Right cardiac atrium (tissue), 5 donors: Measurements from ENCODE around the gene NR3C2. TPM values are rescaled to one million over a fixed set of nuclear protein-coding genes. Genes with fewer than 3 reads are reported as not detected.
A peak's percentile ranks its signal among the peaks of the same experiment; 100 is the strongest.

Experiments
- ATAC-seq, 2 donors: fragments of 200-7000 bp; cut with Tn5 transposase; one replicate each; pipeline versions ENCODE4 v1.8.0 to v1.9.1; 2020; ENCODE audit warnings: moderate library complexity in 2 of 2, mild to moderate bottlenecking in 1 of 2
- DNase-seq, 3 donors: peaks; one replicate each; pipeline ENCODE4 v3.0.0-alpha.2; 2020
- H3K27ac ChIP-seq: one replicate; pipeline ENCODE4 v1.5.1; 2013; ENCODE audit warnings: mild to moderate bottlenecking, low read length, control low read depth, moderate library complexity
- H3K27me3 ChIP-seq: one replicate; pipeline ENCODE4 v1.6.1; 2013; ENCODE audit not compliant: control insufficient read depth, insufficient read depth
- H3K4me1 ChIP-seq: one replicate; pipeline ENCODE4 v1.6.1; 2013; ENCODE audit warnings: low read length; ENCODE audit not compliant: control insufficient read depth, insufficient read depth
- H3K4me3 ChIP-seq: one replicate; pipeline ENCODE4 v1.5.1; 2013; ENCODE audit warnings: low read length, control low read depth
- H3K9me3 ChIP-seq: one replicate; pipeline ENCODE4 v1.6.1; 2013; ENCODE audit warnings: low read length; ENCODE audit not compliant: control insufficient read depth
- WGBS: extraction: QIAGEN DNeasy Blood & Tissue Kit; methylation state at CpG from one replicate; pipeline ENCODE4 v1.1.7; 2013; 5-methylcytosine and 5-hydroxymethylcytosine counted together
- intact Hi-C, 4 donors: fragments of 100-400 bp; cut with DNase I; formaldehyde crosslinking; loops; one replicate each; pipeline versions ENCODE4 v1.11.0 to v1.14.0; 2022 to 2023
- polyA plus RNA-seq: library from polyadenylated mRNA; stranded (reverse); fragments of 200-250 nt; gene quantifications from one replicate; pipeline ENCODE4 v1.2.3, GENCODE V29; 2013
- total RNA-seq, 4 donors: library from RNA; stranded (reverse); fragmentation: NEBNext Ultra II Directional; extraction: Animal tissue kit (Norgen Biotek cat#: 25700); gene quantifications; one replicate each; pipeline ENCODE4 v1.2.1, GENCODE V29; 2021
- donor health status: healthy with polysubstance abuse.
- donor health status: DM: no; HTN: yes; CAD: no.
- donor health status: DM: no; HTN: no; CAD: no.
- donor health status: DM: no; HTN: yes; CAD: no; lungs with severe emphysema.
- donor health status: DM: yes; HTN: yes; CAD: no.

The NR3C2 gene
- total and polyA plus RNA-seq, 5 donors: 5.9 to 27.9 (median 24.3) TPM

GRCh38 chr4:148369919-148370318 lies 72.3 kb downstream of the NR3C2 start:
- intact Hi-C loops: no loop called here
- H3K9me3 ChIP-seq: no peaks in the 10 kb centered on the region
- ATAC-seq: no peak
- 84% methylated on average over 3 of the region's 3 CpGs for WGBS
- H3K4me3 ChIP-seq: no peak overlapping the region
- no peak for DNase-seq
- no peaks in the 10 kb centered on the region for H3K27me3 ChIP-seq
- H3K27ac ChIP-seq: no peak overlapping the region
- peaks cover 3% of the 10 kb centered on the region for H3K4me1 ChIP-seq

DNA sequence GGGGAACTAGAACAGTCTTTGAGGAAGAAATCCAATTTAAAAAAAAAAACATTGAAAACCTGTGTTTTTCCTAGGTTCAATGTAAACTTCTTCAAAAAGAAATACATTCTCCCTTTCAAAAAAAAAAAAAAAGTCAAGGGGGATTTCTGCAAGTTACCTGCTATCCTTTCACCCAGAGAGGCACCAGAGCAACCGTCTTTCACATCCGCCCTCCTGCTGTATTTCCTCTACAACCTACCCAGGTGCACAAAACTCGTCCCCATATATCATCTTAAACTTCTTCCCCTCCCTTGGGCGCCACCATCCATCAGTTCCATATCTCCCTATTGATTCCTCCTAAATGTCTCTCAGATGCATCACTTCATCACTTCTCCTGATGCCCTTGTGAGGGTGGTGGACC lies 74.5 kb downstream of the NR3C2 start:
- no peaks in the 10 kb centered on the region for H3K4me1 ChIP-seq
- 97% methylated on average over 4 of the region's 4 CpGs for WGBS
- ATAC-seq (no peak), DNase-seq (no peak)
- H3K27ac ChIP-seq: no peak overlapping the region
- intact Hi-C loops: no loop called here
- no peaks in the 10 kb centered on the region for H3K27me3 ChIP-seq
- no peak overlapping the region for H3K4me3 ChIP-seq
- no peaks in the 10 kb centered on the region for H3K9me3 ChIP-seq

- no peaks in the 10 kb centered on the region for H3K4me1 ChIP-seq
- no peak overlapping the region for H3K27ac ChIP-seq
- H3K9me3 ChIP-seq: no peaks in the 10 kb centered on the region
- ATAC-seq: no peak
- no peak for DNase-seq
- H3K27me3 ChIP-seq: no peaks in the 10 kb centered on the region
- intact Hi-C loops: no loop called here
- H3K4me3 ChIP-seq: no peak overlapping the region
Observed at GRCh38 chr4:148366251-148366650, 76.0 kb downstream of the NR3C2 start.

- no peaks in the 10 kb centered on the region for H3K4me1 ChIP-seq
- H3K27ac ChIP-seq: no peak overlapping the region
- no peak overlapping the region for H3K4me3 ChIP-seq
- 44% methylated on average over 1 of the region's 1 CpG for whole genome bisulfite sequencing
- intact Hi-C loops: no loop called here
- no peaks in the 10 kb centered on the region for H3K9me3 ChIP-seq
- H3K27me3 ChIP-seq: no peaks in the 10 kb centered on the region
- DNase-seq (no peak), ATAC-seq (no peak)
Observed at GRCh38 chr4:148364525-148364924, 77.7 kb downstream of the NR3C2 start.

- Histone ChIP-seq H3K9me3 (no peaks in the 10 kb centered on the region), H3K27me3 (no peaks in the 10 kb centered on the region), H3K27ac (no peak overlapping the region), H3K4me3 (no peak overlapping the region), H3K4me1 (peaks cover 4% of the 10 kb centered on the region)
- no peak for DNase-seq
- WGBS: 54% methylated on average over 1 of the region's 1 CpG
- intact Hi-C loops: no loop called here
- ATAC-seq: no peak
Observed at GRCh38 chr4:148359769-148360168, 82.4 kb downstream of the NR3C2 start.

- WGBS: 51% methylated on average over 4 of the region's 4 CpGs
- intact Hi-C loops: no loop called here
- DNase-seq (peak in 2 of 3 donors; percentile 23 to 41), ATAC-seq (peak; percentile 67 to 85)
- Histone ChIP-seq H3K27ac (peak overlapping the region; percentile 2), H3K9me3 (no peaks in the 10 kb centered on the region), H3K4me1 (peaks cover 4% of the 10 kb centered on the region), H3K27me3 (no peaks in the 10 kb centered on the region), H3K4me3 (no peak overlapping the region)
Observed at GRCh38 chr4:148355442-148356123, 86.6 kb downstream of the NR3C2 start.

GRCh38 chr4:148354186-148354585 lies 88.0 kb downstream of the NR3C2 start:
- Histone ChIP-seq H3K4me1 (peaks cover 4% of the 10 kb centered on the region), H3K27ac (no peak overlapping the region), H3K27me3 (no peaks in the 10 kb centered on the region), H3K4me3 (no peak overlapping the region), H3K9me3 (no peaks in the 10 kb centered on the region)
- WGBS: 95% methylated on average over 4 of the region's 4 CpGs
- DNase-seq: no peak
- intact Hi-C loops: no loop called here
- ATAC-seq: no peak

GRCh38 chr4:148353571-148353970 lies 88.6 kb downstream of the NR3C2 start:
- DNase-seq (no peak), ATAC-seq (no peak)
- H3K27me3 ChIP-seq: no peaks in the 10 kb centered on the region
- no peak overlapping the region for H3K4me3 ChIP-seq
- no peak overlapping the region for H3K27ac ChIP-seq
- no peaks in the 10 kb centered on the region for H3K9me3 ChIP-seq
- intact Hi-C loops: no loop called here
- peaks cover 4% of the 10 kb centered on the region for H3K4me1 ChIP-seq

- Histone ChIP-seq H3K4me3 (no peak overlapping the region), H3K9me3 (no peaks in the 10 kb centered on the region), H3K27me3 (no peaks in the 10 kb centered on the region), H3K27ac (no peak overlapping the region), H3K4me1 (peaks cover 1% of the 10 kb centered on the region)
- ATAC-seq (no peak), DNase-seq (no peak)
- WGBS: 77% methylated on average over 2 of the region's 2 CpGs
- intact Hi-C loops: no loop called here
Observed at GRCh38 chr4:148349153-148349552, 93.1 kb downstream of the NR3C2 start.

DNA sequence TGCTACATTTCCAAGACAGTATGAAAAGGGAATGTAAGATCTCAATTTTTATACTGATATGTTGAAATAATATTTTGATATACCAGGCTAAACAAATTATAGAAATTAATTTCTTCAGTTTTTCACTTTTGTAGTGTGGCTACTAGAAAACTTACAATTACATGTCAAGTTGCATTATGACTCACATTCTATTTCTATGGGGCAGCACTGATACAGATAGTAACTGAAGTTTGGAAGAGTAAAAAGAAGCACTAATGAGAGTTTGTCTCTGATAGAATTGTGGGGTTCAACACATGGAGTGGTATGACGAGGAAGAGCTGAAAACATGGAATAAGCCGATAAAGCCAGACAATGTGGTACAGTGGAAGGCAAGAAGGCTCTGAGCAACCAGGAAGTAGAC lies 95.6 kb downstream of the NR3C2 start:
- H3K27me3 ChIP-seq: no peaks in the 10 kb centered on the region
- H3K27ac ChIP-seq: no peak overlapping the region
- H3K4me1 ChIP-seq: peaks cover 1% of the 10 kb centered on the region
- 68% methylated on average over 2 of the region's 2 CpGs for WGBS
- ATAC-seq: no peak
- no peak overlapping the region for H3K4me3 ChIP-seq
- no peaks in the 10 kb centered on the region for H3K9me3 ChIP-seq
- intact Hi-C loops: no loop called here
- DNase-seq: no peak

GRCh38 chr4:148345509-148345908 lies 96.7 kb downstream of the NR3C2 start:
- intact Hi-C loops: no loop called here
- H3K27ac ChIP-seq: no peak overlapping the region
- ATAC-seq (no peak), DNase-seq (no peak)
- 76% methylated on average over 5 of the region's 5 CpGs for WGBS
- no peaks in the 10 kb centered on the region for H3K27me3 ChIP-seq
- H3K4me1 ChIP-seq: peaks cover 1% of the 10 kb centered on the region
- no peak overlapping the region for H3K4me3 ChIP-seq
- H3K9me3 ChIP-seq: no peaks in the 10 kb centered on the region

GRCh38 chr4:148344941-148345340 lies 97.3 kb downstream of the NR3C2 start:
- no peak overlapping the region for H3K4me3 ChIP-seq
- intact Hi-C loops: no loop called here
- ATAC-seq (no peak), DNase-seq (no peak)
- peaks cover 1% of the 10 kb centered on the region for H3K4me1 ChIP-seq
- H3K9me3 ChIP-seq: no peaks in the 10 kb centered on the region
- H3K27ac ChIP-seq: no peak overlapping the region
- H3K27me3 ChIP-seq: no peaks in the 10 kb centered on the region
- WGBS: 49% methylated on average over 1 of the region's 1 CpG
